CD4-positive, alpha-beta T cell (primary cell): Measurements from ENCODE around the gene ARHGAP25. TPM values are rescaled to one million over a fixed set of nuclear protein-coding genes. Genes with fewer than 3 reads are reported as not detected.
A peak's percentile ranks its signal among the peaks of the same experiment; 100 is the strongest.

Experiments used
- ATAC-seq: fragments of 200-7000 bp; cut with Tn5 transposase; one replicate; pipeline ENCODE4 v1.10.0; 2022; ENCODE audit warnings: mild to moderate bottlenecking; ENCODE audit not compliant: poor library complexity
- CTCF ChIA-PET: fragments of 350-600 bp; sonication (Branson Sonifier 250); formaldehyde crosslinking; loops from one replicate; lab custom pipeline; 2021; ENCODE audit warnings: antibody characterized with exemption, inconsistent platforms; lab: Charles Lee
- POLR2A ChIA-PET: fragments of 350-600 bp; sonication (Branson Sonifier 250); formaldehyde crosslinking; loops from one replicate; lab custom pipeline; 2021; ENCODE audit warnings: antibody characterized with exemption, inconsistent platforms; lab: Charles Lee
- DNase-seq, 14 experiments: peaks; one replicate each; pipeline ENCODE4 v3.0.0-alpha.2; 2013 to 2020; ENCODE audit warnings: mixed read lengths in 2 of 14
- H3K27ac ChIP-seq, 2 donors: one replicate each; pipeline versions ENCODE4 v1.5.1 to v1.7.0; 2013; ENCODE audit warnings: low read length in 2 of 2, low read depth in 1 of 2, mild to moderate bottlenecking in 1 of 2
- H3K27me3 ChIP-seq, 2 experiments: 1 replicate in 1 of 2; 2 replicates in 1 of 2; pipeline versions ENCODE4 v1.6.1 to v1.7.0; 2013; ENCODE audit warnings: low read length in 2 of 2, control low read depth in 1 of 2, mild to moderate bottlenecking in 1 of 2, moderate library complexity in 1 of 2; ENCODE audit not compliant: insufficient read depth in 2 of 2, control insufficient read depth in 1 of 2
- H3K36me3 ChIP-seq: one replicate; pipeline ENCODE4 v1.6.1; 2013; ENCODE audit warnings: low read length, control low read depth; ENCODE audit not compliant: insufficient read depth
- H3K4me1 ChIP-seq: one replicate; pipeline ENCODE4 v1.6.1; 2013; ENCODE audit warnings: low read length, control low read depth; ENCODE audit not compliant: insufficient read depth
- H3K4me3 ChIP-seq: one replicate; pipeline ENCODE4 v1.5.1; 2013; ENCODE audit warnings: mild to moderate bottlenecking, low read length, moderate library complexity
- H3K9me3 ChIP-seq, 2 experiments: 1 replicate in 1 of 2; 2 replicates in 1 of 2; pipeline versions ENCODE4 v1.6.1 to v1.7.0; 2013; ENCODE audit warnings: low read length in 2 of 2, mild to moderate bottlenecking in 2 of 2, control low read depth in 1 of 2, moderate library complexity in 1 of 2; ENCODE audit not compliant: control insufficient read depth in 1 of 2, insufficient read depth in 1 of 2
- H3K27ac Mint-ChIP-seq: one replicate; pipeline ENCODE4 v1.8.0; 2020; ENCODE audit warnings: mixed read lengths
- H3K27me3 Mint-ChIP-seq: one replicate; pipeline ENCODE4 v1.8.0; 2021; ENCODE audit warnings: mixed read lengths
- H3K36me3 Mint-ChIP-seq: one replicate; pipeline ENCODE4 v1.8.0; 2021; ENCODE audit warnings: low read depth, mixed read lengths
- H3K4me1 Mint-ChIP-seq: one replicate; pipeline ENCODE4 v1.8.0; 2021; ENCODE audit warnings: low read depth, mixed read lengths
- H3K4me3 Mint-ChIP-seq: one replicate; pipeline ENCODE4 v1.8.0; 2020; ENCODE audit warnings: mild to moderate bottlenecking, mixed read lengths
- H3K9me3 Mint-ChIP-seq: one replicate; pipeline ENCODE4 v1.8.0; 2020; ENCODE audit warnings: mixed read lengths
- intact Hi-C, 2 experiments: fragments of 100-400 bp; cut with DNase I in 1 of 2; cut with micrococcal nuclease in 1 of 2; formaldehyde crosslinking; loops; one replicate each; pipeline versions ENCODE4 v1.15.1 to v1.9.0; 2023 to 2025; cut with DNase I, micrococcal nuclease
- total RNA-seq, 174 experiments: library from RNA in 2 of 174; stranded (reverse) in 2 of 174; gene quantifications; one replicate each; pipeline ENCODE4 v1.2.3 and lab custom pipeline; 2021 to 2026
- TF ChIP-seq, protein P1 (sequence below): fragments of 200-600 bp; IDR thresholded peaks from one replicate; pipeline ENCODE4 v1.8.0; 2022; ENCODE audit warnings: antibody characterized with exemption, mild to moderate bottlenecking

The ARHGAP25 gene
- total RNA-seq, 2 experiments from 2014 or later: 39.3 to 41.8 TPM

DNA sequence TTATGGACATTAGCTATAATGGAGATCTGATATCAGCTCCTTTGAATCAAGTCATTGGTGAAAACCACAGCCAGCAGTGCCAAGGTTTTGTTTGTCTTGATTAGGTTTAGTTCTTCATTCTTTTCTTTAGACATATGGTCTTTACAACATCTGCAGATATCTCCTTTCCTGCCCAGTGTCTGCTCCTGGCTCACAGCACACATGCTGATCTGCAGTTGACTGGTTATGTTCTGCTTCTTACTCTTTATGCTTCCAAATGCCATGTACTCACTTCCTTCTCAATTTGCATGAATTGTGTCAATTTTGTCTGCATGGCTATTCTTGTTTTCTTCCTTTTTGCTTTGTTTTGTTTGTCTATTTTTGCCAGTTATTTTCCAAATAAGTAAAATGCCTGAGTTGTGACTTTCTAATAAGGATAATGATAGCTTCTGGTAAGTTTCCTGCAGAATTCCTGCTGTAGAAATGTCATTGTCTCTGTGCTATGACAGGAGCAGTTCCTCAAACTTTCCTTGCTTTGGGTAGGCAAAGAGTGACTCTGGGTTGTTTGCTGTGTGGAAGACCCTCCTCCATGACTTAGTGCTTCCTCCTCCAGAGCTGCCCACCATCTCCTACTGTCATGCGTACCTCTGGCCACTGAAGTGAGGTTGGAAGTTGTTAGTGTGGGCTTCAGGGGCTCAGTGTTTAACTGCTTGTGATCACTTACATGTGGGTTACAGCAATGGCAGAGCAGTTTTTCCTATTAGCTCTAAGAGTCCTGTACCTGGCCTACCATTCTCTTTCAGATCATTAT is 8.2 kb downstream of the ARHGAP25 start:
- Histone ChIP-seq H3K4me3 (peak overlapping the region; percentile 73), H3K27me3 (no peaks in the 10 kb centered on the region), H3K36me3 (peaks cover 61% of the 10 kb centered on the region), H3K27ac (peak overlapping the region in 1 of 2 donors; percentile 22), H3K9me3 (no peaks in the 10 kb centered on the region), H3K4me1 (peaks cover 95% of the 10 kb centered on the region)
- no peak overlapping the region for H3K27ac Mint-ChIP-seq
- peak in 1 of 14 experiments; percentile 2 for DNase-seq
- H3K4me3 Mint-ChIP-seq: peak overlapping the region; percentile 28
- intact Hi-C loops: no loop called here
- no peaks in the 10 kb centered on the region for H3K27me3 Mint-ChIP-seq
- ChIA-PET CTCF (interaction anchor here (1.4 to 6.5 kb wide), 3 partner anchors 9 to 97 kb away, joined by 3 to 63 read pairs (median 10); no protein-coding TSS in a partner anchor), POLR2A (interaction anchor here (2.9 to 8.0 kb wide), 6 partner anchors 9 to 25 kb away, joined by 11 to 79 read pairs (median 21); partner anchors contain the start of gene ARHGAP25)
- no peaks in the 10 kb centered on the region for H3K9me3 Mint-ChIP-seq
- TF ChIP-seq, protein P1, sequence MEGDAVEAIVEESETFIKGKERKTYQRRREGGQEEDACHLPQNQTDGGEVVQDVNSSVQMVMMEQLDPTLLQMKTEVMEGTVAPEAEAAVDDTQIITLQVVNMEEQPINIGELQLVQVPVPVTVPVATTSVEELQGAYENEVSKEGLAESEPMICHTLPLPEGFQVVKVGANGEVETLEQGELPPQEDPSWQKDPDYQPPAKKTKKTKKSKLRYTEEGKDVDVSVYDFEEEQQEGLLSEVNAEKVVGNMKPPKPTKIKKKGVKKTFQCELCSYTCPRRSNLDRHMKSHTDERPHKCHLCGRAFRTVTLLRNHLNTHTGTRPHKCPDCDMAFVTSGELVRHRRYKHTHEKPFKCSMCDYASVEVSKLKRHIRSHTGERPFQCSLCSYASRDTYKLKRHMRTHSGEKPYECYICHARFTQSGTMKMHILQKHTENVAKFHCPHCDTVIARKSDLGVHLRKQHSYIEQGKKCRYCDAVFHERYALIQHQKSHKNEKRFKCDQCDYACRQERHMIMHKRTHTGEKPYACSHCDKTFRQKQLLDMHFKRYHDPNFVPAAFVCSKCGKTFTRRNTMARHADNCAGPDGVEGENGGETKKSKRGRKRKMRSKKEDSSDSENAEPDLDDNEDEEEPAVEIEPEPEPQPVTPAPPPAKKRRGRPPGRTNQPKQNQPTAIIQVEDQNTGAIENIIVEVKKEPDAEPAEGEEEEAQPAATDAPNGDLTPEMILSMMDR: no peak
- H3K36me3 Mint-ChIP-seq: peaks cover 80% of the 10 kb centered on the region
- ATAC-seq: no peak
- H3K4me1 Mint-ChIP-seq: peaks cover 95% of the 10 kb centered on the region

DNA sequence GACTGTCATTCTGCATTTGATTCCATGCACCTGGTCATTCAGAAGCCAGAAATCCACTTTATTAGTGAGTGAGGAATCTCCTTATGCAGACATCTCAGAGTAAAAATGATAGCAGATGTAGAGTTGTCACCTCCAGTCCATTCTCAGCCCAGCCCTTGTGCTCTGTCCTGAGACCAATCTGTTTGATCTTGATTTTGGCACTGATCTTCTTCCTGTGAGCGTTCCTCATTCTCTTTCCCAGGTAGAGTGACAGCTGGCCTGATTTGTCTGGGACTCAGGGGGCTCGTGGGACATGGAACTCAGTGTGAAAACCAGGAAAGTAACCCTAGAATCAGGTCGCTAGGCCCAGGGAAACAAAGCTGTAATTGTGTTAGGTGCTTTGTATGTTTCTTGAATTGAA is 8.9 kb downstream of the ARHGAP25 start:
- H3K4me1 ChIP-seq: peaks cover 96% of the 10 kb centered on the region
- peaks cover 95% of the 10 kb centered on the region for H3K4me1 Mint-ChIP-seq
- H3K9me3 ChIP-seq: no peaks in the 10 kb centered on the region
- intact Hi-C loops: no loop called here
- ChIA-PET CTCF (interaction anchor here (0.7 to 2.3 kb wide), 5 partner anchors 9 to 96 kb away, joined by 3 to 10 read pairs (median 4); no protein-coding TSS in a partner anchor), POLR2A (interaction anchor here (1.0 to 8.0 kb wide), 5 partner anchors 10 to 115 kb away, joined by 3 to 67 read pairs (median 17); partner anchors contain the start of gene ARHGAP25)
- DNase-seq (no peak), ATAC-seq (no peak)
- no peak overlapping the region for H3K27ac Mint-ChIP-seq
- no peaks in the 10 kb centered on the region for H3K27me3 Mint-ChIP-seq
- no peaks in the 10 kb centered on the region for H3K27me3 ChIP-seq
- peak overlapping the region; percentile 70 for H3K4me3 Mint-ChIP-seq
- H3K36me3 ChIP-seq: peaks cover 64% of the 10 kb centered on the region
- peaks cover 83% of the 10 kb centered on the region for H3K36me3 Mint-ChIP-seq
- H3K9me3 Mint-ChIP-seq: no peaks in the 10 kb centered on the region
- no peak overlapping the region for H3K4me3 ChIP-seq
- TF ChIP-seq, protein P1: no peak
- peak overlapping the region in 1 of 2 donors; percentile 56 for H3K27ac ChIP-seq

DNA sequence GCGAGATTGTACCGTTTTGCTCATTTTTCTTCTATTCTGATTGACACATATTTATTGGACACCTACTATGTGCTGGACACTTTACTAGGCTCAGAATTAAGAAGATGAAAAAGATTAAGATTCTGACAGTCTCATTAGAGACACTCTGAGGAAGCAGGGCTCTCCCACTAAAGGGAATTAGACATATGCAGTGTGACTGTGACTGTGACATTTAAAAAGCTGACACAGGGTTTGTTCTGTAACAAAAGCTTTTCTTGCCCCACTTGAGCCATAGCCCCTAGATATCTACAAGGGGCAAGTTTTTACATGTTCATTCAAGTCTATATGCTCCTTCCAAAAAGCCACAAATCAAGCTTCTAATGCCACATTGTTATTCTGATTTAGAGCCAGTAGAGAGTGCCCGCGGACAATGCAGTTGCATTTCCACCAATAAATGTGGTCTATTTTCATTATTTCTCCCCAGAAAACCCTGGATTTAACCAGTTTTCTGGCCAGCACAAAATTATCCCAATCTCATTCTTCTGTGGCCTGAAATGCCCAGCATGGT is 9.8 kb downstream of the ARHGAP25 start:
- Histone ChIP-seq H3K4me1 (peaks cover 96% of the 10 kb centered on the region), H3K9me3 (no peaks in the 10 kb centered on the region), H3K27ac (peak overlapping the region; percentile 21 to 56), H3K36me3 (peaks cover 63% of the 10 kb centered on the region), H3K4me3 (no peak overlapping the region), H3K27me3 (no peaks in the 10 kb centered on the region)
- DNase-seq (peak in 1 of 14 experiments; percentile 38), ATAC-seq (no peak)
- Mint-ChIP-seq H3K9me3 (no peaks in the 10 kb centered on the region), H3K27me3 (no peaks in the 10 kb centered on the region), H3K27ac (no peak overlapping the region), H3K4me1 (peaks cover 97% of the 10 kb centered on the region), H3K4me3 (peak overlapping the region; percentile 70), H3K36me3 (peaks cover 89% of the 10 kb centered on the region)
- TF ChIP-seq, protein P1: no peak
- CTCF ChIA-PET: interaction anchor here (0.9 to 2.3 kb wide), 9 partner anchors 9 to 281 kb away, joined by 3 to 10 read pairs (median 5); no protein-coding TSS in a partner anchor
- intact Hi-C loops: no loop called here
- POLR2A ChIA-PET: interaction anchor here (0.7 to 8.0 kb wide), 9 partner anchors 11 to 281 kb away, joined by 3 to 67 read pairs (median 4); partner anchors contain the start of gene ARHGAP25
